Adrenal gland (tissue), 19 donors: ENCODE measurements around the gene KRTAP10-8. TPM values are rescaled to one million over a fixed set of nuclear protein-coding genes. Genes with fewer than 3 reads are reported as not detected.

Experiments
- DNase-seq, 7 donors: peaks; one replicate each; pipeline ENCODE4 v3.0.0-alpha.2; 2019 to 2020
- H3K27ac ChIP-seq, 5 donors: fragments of 200-600 bp; sonication (generic) in 4 of 5; 1 replicate in 3 of 5; 2 replicates in 2 of 5; pipeline versions ENCODE4 v1.5.1 to v1.8.0; 2016 to 2020; ENCODE audit warnings: mild to moderate bottlenecking in 1 of 5
- H3K27me3 ChIP-seq: fragments of 200-600 bp; 2 replicates; pipeline ENCODE4 v1.8.0; 2021
- H3K36me3 ChIP-seq, 2 donors: fragments of 200-600 bp; replicated peaks in 1 of 2; 1 replicate in 1 of 2; 2 replicates in 1 of 2; pipeline versions ENCODE4 v1.5.1 to v1.8.0; 2018 to 2022
- H3K4me1 ChIP-seq, 2 donors: fragments of 200-600 bp; replicated peaks in 1 of 2; 1 replicate in 1 of 2; 2 replicates in 1 of 2; pipeline versions ENCODE4 v1.5.1 to v1.8.0; 2018 to 2021
- H3K4me3 ChIP-seq, 4 donors: fragments of 200-600 bp; sonication (generic) in 3 of 4; one replicate each; pipeline ENCODE4 v1.5.1; 2016 to 2018
- H3K9me3 ChIP-seq, 3 donors: fragments of 200-600 bp; sonication (generic) in 1 of 3; replicated peaks in 1 of 3; 1 replicate in 2 of 3; 2 replicates in 1 of 3; pipeline versions ENCODE4 v1.5.1 to v1.8.0; 2016 to 2021
- POLR2A ChIP-seq, 2 donors: fragments of 450-650 bp; IDR thresholded peaks; one replicate each; pipeline ENCODE4 v1.6.1; 2017; ENCODE audit warnings: antibody characterized with exemption in 2 of 2, mild to moderate bottlenecking in 2 of 2, moderate library complexity in 1 of 2
- WGBS, 4 donors: extraction: QIAGEN DNeasy Blood & Tissue Kit in 2 of 4; methylation state at CpG; one replicate each; pipeline versions ENCODE4 v1.1.5 to v1.1.7; 2013 to 2017; 5-methylcytosine and 5-hydroxymethylcytosine counted together
- intact Hi-C, 2 donors: fragments of 100-400 bp; cut with DNase I; formaldehyde crosslinking; loops; one replicate each; pipeline versions ENCODE4 v1.14.1 to v1.15.0; 2022 to 2023
- long read RNA-seq, 10 donors: library from polyadenylated mRNA in 3 of 10; unstranded in 2 of 10; stranded (forward) in 1 of 10; transcript quantifications; one replicate each; pipeline ENCODE4 v2.0.0 and lab custom pipeline, GENCODE V29; 2021 to 2026
- polyA plus RNA-seq, 3 donors: library from polyadenylated mRNA; stranded (reverse); fragments of 200-250 nt in 2 of 3; fragments of 350-450 nt in 1 of 3; fragmentation: Illumina TruSeq in 1 of 3; extraction: RNeasy Lipid Tissue Mini Kit (QIAGEN cat#74804) in 1 of 3; gene quantifications; one replicate each; pipeline ENCODE4 v1.2.3, GENCODE V29; 2013 to 2014
- total RNA-seq, 9 donors: library from RNA; depleted of rRNA in 4 of 9; stranded (reverse); fragments of >200 nt in 4 of 9; fragments of 120-200 nt in 1 of 9; fragmentation: NEBNext Ultra II Directional in 1 of 9; extraction: Animal tissue kit (Norgen Biotek cat#: 25700) in 1 of 9; gene quantifications; one replicate each; pipeline versions ENCODE4 v1.1.0 to v1.2.4, GENCODE V29; 2013 to 2023
- TF ChIP-seq, protein P1 (sequence below), 6 experiments: fragments of 450-650 bp in 4 of 6; fragments of 200-600 bp in 2 of 6; sonication (generic) in 1 of 6; IDR thresholded peaks; 1 replicate in 5 of 6; 2 replicates in 1 of 6; pipeline versions ENCODE4 v1.5.1 to v1.8.0; 2016 to 2021; ENCODE audit warnings: antibody characterized with exemption in 6 of 6, mild to moderate bottlenecking in 2 of 6, moderate library complexity in 1 of 6
- donor health status: healthy with polysubstance abuse.
- donor health status: Bipolar disorder and iron deficiency.
- donor health status: DM: yes; HTN: yes; CAD: no.
- donor health status: DM: no; HTN: no; CAD: no.
- donor health status: DM: no; HTN: no; CAD: no.
- donor health status: DM: yes; HTN: yes; CAD: no.

The KRTAP10-8 gene, protein sequence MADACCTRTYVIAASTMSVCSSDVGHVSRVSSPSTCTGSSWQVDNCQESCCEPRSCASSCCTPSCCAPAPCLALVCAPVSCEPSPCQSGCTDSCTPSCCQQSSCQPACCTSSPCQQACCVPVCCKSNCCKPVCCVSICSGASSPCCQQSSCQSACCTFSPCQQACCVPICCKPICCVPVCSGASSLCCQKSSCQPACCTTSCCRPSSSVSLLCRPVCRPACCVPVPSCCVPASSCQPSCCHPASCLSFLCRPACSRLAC
- total RNA-seq: not detected
- polyA plus RNA-seq: not detected
- long read RNA-seq, donor 1: 0 reads
- long read RNA-seq, donor 2: 0 reads
- long read RNA-seq, donor 3: 0 reads
- long read RNA-seq, donor 4: 0 reads
- long read RNA-seq, donor 5: 0 reads
- long read RNA-seq, donor 6: 0 reads
- long read RNA-seq, donor 7: 0 reads
- long read RNA-seq, donor 8: 0 reads
- long read RNA-seq, donor 9: 0 reads
- long read RNA-seq, donor 10: 0 reads

DNA sequence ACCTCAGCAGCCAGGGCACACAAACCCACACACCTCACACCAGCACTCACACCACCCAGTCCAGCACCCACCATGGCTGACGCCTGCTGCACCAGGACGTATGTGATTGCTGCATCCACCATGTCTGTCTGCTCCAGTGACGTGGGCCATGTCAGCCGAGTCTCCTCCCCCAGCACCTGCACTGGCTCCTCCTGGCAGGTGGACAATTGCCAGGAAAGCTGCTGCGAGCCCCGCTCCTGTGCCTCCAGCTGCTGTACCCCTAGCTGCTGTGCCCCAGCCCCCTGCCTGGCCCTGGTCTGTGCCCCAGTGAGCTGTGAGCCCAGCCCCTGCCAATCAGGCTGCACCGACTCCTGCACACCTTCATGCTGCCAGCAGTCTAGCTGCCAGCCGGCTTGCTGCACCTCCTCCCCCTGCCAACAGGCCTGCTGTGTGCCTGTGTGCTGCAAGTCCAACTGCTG is at the start of gene KRTAP10-8:
TSS of gene KRTAP10-8 (plus strand) at position 51 of the 458 bp plus-strand sequence. CDS start at position 73, 22 bp downstream.
- no peak for TF ChIP-seq POLR2A (IDR thresholded peaks at IDR 0.05)
- TF ChIP-seq, protein P1, sequence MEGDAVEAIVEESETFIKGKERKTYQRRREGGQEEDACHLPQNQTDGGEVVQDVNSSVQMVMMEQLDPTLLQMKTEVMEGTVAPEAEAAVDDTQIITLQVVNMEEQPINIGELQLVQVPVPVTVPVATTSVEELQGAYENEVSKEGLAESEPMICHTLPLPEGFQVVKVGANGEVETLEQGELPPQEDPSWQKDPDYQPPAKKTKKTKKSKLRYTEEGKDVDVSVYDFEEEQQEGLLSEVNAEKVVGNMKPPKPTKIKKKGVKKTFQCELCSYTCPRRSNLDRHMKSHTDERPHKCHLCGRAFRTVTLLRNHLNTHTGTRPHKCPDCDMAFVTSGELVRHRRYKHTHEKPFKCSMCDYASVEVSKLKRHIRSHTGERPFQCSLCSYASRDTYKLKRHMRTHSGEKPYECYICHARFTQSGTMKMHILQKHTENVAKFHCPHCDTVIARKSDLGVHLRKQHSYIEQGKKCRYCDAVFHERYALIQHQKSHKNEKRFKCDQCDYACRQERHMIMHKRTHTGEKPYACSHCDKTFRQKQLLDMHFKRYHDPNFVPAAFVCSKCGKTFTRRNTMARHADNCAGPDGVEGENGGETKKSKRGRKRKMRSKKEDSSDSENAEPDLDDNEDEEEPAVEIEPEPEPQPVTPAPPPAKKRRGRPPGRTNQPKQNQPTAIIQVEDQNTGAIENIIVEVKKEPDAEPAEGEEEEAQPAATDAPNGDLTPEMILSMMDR (IDR thresholded peaks at IDR 0.05): no peak
- Histone ChIP-seq H3K4me1 (no peaks in the 10 kb centered on the region), H3K4me3 (no peak within 1 kb of the TSS), H3K9me3 (no peaks in the 10 kb centered on the region), H3K27ac (no peak within 1 kb of the TSS), H3K27me3 (no peaks in the 10 kb centered on the region), H3K36me3 (no peaks in the 10 kb centered on the region)
- WGBS, 4 donors: 68 to 91% (median 85%) methylated on average over 3 to 8 of the region's 8 CpGs
- intact Hi-C loops: no loop called here
- no peak for DNase-seq

DNA sequence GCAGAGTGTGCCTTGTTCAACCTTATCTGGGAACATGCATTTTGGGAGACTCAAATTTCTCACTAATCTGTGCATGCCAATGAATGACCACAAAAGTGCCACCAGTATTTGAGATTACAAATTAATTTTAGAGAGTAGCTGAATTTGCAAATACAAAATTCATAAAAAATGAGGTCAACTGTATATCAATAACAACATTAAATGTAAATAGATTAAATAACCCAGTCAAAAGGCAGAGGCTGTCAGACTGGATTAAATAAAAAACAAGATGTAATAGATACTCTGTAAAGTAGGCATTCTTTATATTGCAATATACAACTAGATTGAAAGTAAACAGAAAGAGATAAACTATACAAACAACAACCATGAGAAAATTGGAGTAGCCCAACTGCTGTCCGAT is 47.8 kb upstream of the KRTAP10-8 start:
- no peak for TF ChIP-seq POLR2A (IDR thresholded peaks at IDR 0.05)
- TF ChIP-seq, protein P1 (IDR thresholded peaks at IDR 0.05): no peak
- WGBS, 4 donors: 84 to 98% (median 88%) methylated on average over 1 of the region's 1 CpG

DNA sequence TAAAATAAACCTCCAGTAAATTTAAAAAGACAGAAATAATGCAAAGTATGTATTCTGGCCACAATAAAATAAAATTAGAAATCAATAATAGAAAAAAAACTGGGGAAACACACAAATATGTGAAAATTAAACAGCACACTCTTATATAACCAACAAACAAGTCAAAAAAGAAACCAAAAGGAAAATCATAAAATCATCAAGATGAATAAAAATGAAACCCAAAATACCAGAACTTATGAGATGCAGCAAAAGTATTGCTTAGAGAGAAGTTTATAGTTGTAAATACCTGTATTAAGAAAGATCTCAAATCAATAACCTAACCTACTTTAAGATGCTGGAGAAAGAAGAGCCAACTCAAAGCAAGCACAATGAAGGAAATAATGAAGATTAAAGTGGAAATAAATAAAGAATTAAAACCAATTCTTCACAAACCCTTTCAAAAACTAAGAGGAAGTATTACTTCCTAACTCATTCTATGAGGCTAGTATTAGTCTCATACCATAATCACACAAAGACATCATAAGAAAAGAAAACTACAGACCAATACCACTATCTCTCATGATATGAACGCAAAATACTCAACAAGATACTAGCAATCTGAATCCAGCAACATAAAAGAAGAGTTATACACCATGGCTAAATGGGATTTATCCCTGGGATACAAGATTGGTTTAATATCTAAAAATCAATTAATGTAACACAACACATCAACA is 46.8 kb upstream of the KRTAP10-8 start:
- Histone ChIP-seq H3K27me3 (no peaks in the 10 kb centered on the region), H3K4me3 (no peak overlapping the region), H3K9me3 (no peaks in the 10 kb centered on the region), H3K27ac (no peak overlapping the region), H3K4me1 (no peaks in the 10 kb centered on the region), H3K36me3 (no peaks in the 10 kb centered on the region)
- TF ChIP-seq, protein P1 (IDR thresholded peaks at IDR 0.05): no peak
- no peak for TF ChIP-seq POLR2A (IDR thresholded peaks at IDR 0.05)
- intact Hi-C loops: no loop called here
- WGBS, 4 donors: 0 to 45% (median 18%) methylated on average over 1 of the region's 1 CpG
- no peak for DNase-seq

More for the DNA sequence above, 47.8 kb upstream of the KRTAP10-8 start:
- no peaks in the 10 kb centered on the region for H3K27me3 ChIP-seq
- H3K27ac ChIP-seq: no peak overlapping the region
- no peaks in the 10 kb centered on the region for H3K9me3 ChIP-seq
- H3K4me3 ChIP-seq: no peak overlapping the region
- H3K36me3 ChIP-seq: no peaks in the 10 kb centered on the region
- no peak for DNase-seq
- intact Hi-C loops: no loop called here
- no peaks in the 10 kb centered on the region for H3K4me1 ChIP-seq

DNA sequence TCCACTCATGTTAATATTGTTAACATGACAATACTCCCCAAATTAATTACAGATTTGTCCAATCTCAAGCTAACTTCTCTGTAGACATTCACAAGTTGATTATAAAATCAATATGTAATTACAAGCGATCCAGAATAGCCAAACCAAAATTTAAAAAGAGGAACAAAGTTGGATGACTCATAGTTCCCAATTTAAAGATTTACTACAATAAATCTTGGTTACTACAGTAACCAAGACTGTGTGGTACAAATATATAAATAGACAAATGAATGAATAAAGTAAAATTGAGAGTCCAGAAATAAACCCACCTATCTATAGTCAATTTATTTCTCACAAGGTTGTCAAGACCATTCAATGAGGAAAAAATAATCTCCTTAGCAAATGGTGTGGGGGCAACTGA is 45.5 kb upstream of the KRTAP10-8 start:
- no peaks in the 10 kb centered on the region for H3K9me3 ChIP-seq
- intact Hi-C loops: no loop called here
- TF ChIP-seq, protein P1 (IDR thresholded peaks at IDR 0.05): no peak
- no peak for TF ChIP-seq POLR2A (IDR thresholded peaks at IDR 0.05)
- H3K27me3 ChIP-seq: no peaks in the 10 kb centered on the region
- DNase-seq: no peak
- no peaks in the 10 kb centered on the region for H3K4me1 ChIP-seq
- H3K27ac ChIP-seq: no peak overlapping the region
- WGBS, 4 donors: 67 to 84% (median 78%) methylated on average over 1 of the region's 1 CpG
- H3K36me3 ChIP-seq: no peaks in the 10 kb centered on the region
- no peak overlapping the region for H3K4me3 ChIP-seq
